Activated CD4-positive, alpha-beta T cell treated with anti-CD3 and anti-CD28 coated beads, Interleukin-2, Interleukin-4, amounts not matched to agents 100 ng/mL and 50 ng/mL, durations not matched to agents 16 hours and 8 hours (primary cell): ENCODE data around the gene FNBP1L.
A peak's percentile ranks its signal among the peaks of the same experiment; 100 is the strongest.

Source experiments
- DNase-seq: peaks from one replicate; pipeline ENCODE4 v3.0.0-alpha.2; 2020; ENCODE audit warnings: low spot score

Gene FNBP1L

DNA sequence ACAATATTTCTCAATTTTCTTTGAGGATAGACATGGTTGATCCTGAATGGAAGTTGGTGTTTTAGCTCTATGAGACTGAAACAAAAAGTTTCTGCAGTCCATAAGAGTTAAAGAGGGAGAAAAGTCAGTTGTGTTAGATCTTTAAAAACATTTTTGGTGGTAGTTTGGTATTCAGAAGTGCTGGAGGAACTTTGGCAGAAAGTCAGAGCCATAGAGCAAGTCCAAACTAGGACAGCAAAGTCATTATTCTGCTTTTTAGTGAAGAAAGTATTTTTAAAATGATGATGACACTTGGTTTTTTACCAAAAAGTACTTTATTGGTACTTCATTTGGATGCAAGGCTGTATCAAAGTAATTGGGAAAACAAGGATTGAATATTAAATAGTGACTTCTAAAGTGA lies 41.8 kb downstream of the FNBP1L start:
- no peak for DNase-seq

DNA sequence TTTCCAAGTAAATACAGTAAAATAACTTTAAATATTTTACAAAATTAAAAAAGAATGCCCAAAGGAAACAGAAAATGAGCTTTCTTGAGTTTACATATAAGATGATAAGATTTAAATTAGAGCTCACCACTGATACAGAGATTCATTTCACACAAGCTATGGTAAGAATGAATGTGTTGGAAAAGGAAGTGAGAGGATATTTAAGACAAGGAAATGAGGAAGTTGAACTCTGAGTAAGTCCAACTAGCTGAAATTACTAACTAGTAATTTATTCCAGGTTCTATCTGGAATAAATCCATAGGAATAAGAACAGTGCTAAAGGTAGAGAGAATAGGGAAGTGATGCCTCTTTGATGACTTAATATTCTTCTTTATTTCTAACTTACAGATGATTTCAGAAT lies 42.4 kb downstream of the FNBP1L start:
- DNase-seq, result no peak

DNA sequence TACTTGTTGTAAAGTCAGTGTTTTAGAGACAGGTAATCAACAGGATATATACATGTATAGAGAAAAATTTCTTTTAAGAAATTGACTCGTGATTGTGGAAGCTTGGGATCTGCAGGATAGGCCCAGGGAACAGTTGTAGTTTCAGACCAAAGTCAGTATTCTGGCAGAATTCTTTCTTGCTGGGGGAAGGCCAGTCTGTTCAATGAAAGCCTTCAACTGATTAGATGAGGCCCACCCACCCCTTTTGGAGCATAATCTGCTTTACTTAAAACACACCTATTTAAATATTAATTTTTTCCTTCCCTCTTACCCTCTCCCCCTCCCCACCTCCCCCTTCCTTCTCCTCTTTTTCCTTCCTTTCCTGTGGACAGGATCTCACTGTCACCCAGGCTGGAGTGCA lies 48.0 kb downstream of the FNBP1L start:
- no peak for DNase-seq

DNA sequence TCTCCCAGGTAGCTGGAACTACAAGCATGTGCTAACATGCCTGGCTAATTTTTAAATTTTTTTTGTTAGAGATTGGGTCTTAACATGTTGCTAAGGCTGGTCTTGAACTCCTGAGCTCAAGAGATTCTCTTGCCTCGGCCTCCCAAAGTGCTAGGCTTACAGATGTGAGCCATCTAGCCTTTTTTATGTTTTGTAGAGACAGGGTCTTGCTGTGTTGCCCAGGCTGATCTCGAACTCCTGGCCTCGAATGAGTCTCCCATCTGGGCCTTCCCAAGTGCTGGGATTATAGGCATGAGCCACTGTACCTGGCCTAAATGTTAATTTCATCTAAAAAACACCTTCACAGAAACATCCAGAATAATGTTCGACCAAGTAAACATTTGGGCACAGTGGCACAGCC lies 48.6 kb downstream of the FNBP1L start:
- DNase-seq, result no peak

DNA sequence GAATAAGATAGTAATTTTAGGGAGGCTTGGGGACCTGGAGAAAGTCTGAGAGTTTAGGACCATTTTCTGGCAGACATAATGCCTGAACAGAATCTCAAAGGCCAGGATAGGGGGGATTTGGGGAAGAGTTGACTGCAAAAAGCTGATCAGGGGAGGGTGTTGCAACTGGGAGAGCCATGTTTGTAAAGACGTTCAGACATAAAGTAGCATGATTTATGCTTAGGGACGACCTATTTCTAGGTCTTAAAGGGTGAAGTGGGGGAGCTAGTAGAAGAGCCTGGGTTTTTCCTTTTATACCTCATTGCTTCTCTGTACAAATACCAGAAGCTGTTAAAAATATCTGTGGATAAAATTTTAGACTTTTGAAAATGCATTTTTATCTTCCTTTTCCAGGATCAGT lies 51.2 kb downstream of the FNBP1L start:
- DNase-seq, result no peak

DNA sequence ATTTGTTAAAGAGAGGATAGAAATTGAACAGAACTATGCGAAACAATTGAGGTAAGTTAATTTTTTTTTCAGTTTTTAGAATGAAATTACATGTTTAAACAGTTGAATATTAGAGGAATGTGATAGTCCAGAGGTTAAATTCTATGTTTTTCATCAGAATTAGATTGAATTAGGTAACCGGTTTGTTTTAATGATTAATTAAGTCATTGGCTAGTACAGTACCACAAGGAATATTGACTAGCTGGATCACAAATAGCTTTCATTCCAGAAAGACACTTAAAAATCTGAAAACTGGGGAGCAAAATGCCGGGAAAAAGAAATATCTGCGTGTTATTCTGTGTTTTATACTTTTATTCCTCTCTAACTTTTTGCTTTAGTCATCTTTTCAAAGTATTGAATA lies 51.6 kb downstream of the FNBP1L start:
- DNase-seq, result no peak

DNA sequence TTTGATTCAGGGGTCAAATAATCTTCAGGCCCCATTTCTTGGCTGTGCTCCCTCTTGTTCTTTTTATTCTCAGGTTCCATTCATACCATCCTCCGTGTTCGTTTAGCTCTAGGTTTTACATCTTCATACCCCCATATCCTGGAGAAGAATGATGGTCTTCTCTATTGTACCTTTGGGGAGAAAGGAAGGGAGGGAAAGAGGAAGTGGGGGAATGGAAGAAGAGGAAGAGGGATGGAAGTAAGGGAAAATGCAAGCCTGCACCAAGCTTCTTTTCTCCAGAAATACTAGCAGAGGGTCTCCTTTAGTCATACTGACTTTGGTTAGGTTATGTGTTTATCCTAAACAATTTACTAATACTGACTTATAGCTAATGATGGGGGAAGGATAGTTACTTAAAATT lies 52.4 kb downstream of the FNBP1L start:
- no peak for DNase-seq

DNA sequence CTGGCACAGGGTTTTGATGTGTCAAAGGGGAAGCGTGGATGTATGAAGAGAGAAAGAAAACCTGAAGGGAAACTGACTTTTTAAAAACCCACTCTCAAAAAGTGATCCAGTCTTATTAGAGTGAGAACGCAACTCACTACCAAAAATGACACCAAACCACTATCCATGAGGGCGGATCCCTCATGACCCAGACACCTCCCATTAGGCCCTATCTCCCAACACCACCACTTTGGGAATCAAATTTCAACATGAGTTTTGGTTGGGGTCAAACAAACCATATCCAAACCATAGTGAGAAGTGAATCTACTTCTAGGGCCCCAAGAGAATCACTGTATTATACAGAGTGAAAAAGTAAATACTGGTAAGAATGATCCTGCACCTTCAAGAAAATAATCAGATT lies 53.5 kb downstream of the FNBP1L start:
- no peak for DNase-seq

DNA sequence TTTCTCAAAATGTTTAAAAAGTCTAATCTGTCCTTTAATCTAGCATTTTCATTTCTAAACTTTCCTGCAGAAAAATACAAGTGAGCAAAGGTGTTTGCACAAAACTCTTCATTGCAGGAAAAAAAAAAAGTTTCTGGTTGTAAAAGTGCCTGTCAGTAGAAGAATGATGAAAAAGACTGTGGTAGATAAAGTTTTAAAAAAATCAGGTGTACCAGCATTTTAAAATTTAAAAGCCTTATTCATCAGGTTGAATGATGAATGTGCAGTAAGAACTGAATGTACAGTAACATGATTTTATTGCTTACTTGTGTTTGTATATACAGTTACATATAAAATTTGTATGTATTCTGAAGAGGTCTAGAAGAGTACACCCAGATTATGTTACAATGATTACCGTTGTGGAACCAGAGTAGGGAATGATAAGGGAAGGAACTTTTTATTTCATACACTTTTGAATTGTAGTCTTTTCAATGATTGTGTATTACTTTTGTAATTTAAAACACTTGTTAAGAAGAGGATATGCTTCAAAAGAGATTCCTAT lies 54.0 kb downstream of the FNBP1L start:
- no peak for DNase-seq

DNA sequence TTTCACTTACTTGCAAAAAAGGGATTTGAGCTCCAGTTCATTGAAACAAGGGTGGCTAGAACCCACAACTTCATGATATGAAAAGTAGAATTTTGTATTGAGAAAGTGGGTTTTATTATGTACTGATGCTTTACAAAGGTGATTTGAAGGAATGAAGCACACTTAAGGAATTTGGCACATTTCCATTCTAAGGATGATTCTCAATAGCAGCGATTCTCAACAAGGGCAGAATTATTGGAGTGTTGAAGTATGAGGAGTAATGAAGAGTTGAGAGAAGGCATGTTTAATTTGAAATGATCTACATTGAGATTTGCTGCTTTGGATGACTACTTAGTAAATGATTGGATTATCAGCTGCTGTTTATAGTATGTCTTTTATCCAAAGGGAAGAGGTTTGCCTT lies 54.7 kb downstream of the FNBP1L start:
- no peak for DNase-seq

DNA sequence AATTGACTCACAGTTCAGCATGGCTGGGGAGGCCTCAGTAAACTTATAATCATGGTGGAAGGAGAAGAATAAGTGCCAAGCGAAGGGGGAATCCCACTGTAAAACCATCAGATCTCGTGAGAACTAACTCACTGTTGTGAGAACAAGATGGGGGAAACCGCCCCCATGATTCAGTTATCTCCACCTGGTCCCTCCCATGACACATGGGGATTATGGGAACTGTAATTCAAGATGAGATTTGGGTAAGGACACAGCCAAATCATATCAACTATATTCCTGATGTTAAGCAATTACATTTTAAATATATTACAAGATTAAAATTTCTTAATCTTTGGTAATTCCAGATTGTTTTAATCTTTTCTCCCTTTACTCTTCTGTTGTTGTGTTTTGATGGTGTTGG lies 55.2 kb downstream of the FNBP1L start:
- no peak for DNase-seq

DNA sequence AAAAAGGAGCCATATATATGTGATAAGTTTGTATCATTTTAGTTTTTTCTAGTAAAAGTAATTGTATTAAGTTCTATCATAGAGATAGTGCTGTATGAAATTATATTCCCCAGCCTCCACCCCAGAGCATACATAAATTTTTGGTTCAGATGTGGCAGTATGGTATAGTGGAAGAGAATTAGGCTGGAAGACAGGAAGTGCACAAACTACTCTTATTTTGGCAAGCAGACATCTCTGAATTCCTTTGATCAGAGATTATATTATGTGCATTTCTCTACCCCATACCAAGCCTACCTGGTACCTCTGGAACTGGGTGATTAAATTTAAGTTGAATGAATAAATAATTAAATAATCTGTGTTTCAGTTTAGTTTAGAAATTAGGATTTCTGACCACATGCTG lies 55.9 kb downstream of the FNBP1L start:
- no peak for DNase-seq

DNA sequence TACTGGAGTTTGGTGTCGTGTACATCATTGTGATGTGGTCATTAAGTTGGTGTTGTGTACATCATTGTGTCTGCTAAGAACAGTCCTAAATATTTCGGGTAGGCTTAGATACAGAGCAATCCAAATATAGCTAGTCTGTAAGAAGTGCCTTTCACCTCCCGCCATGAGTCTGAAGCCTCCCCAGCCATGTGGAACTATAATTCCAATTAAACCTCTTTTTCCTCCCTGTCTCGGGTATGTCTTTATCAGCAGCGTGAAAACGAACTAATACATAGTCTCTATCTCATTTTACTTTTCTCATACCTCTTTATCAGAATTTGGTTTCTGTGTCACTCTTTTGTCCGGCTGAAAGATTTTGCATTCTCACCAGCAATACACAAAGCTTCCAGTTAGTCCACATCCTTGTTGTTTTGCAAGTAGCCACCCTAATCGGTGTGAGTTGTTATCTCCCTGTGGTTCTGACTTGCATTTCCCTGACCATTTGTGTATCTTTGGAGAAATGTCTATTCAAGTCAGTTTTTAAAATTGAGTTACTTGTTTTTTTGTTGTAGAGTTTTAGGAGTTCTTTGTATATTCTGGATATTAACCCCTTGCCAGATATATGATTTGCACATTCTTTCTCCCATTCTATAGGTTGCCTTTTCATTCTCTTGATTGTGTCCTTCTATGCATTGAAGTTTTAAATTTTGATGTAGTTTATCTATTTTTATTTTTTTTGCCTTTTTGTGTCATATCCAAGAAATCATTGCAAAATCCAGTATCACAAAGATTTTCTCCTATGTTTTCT lies 56.5 kb downstream of the FNBP1L start:
- DNase-seq, result no peak

DNA sequence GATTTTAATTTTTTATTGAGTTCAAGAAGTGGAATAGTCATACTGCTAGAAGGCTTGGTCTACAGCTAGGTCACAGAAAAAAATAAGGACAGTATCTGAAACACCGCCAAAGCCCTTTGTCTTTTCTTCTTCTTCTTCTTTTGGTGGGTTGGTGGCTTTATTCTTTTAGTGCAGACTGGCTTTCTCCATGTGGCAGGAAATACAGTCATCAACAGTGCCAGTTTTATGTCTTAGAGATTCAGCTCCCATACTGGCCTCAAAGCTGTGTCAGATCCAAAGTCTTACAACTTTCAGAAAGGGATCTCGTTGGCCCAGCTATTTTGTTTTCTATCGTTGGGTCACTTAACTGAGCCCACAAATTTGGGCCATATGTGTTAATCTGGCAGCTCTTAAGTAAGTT lies 58.2 kb downstream of the FNBP1L start:
- DNase-seq, result no peak

DNA sequence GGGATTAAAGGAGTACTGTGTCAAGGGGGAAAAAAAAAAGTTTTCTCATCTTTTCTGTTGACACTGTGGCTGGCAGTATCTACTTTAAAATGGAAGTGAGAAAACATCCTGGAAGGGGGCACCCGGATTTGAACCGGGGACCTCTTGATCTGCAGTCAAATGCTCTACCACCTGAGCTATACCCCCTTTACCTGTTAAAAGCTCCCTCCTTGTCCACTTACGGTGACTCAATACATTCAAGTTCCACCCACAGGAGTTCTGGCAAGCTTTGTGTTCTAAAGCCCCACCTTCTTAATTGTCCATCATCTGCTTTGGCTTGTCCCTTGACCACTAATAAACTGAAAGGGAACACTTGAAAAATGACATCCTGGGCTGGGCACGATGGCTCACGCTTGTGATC lies 68.2 kb downstream of the FNBP1L start:
- peak; percentile 10 for DNase-seq

DNA sequence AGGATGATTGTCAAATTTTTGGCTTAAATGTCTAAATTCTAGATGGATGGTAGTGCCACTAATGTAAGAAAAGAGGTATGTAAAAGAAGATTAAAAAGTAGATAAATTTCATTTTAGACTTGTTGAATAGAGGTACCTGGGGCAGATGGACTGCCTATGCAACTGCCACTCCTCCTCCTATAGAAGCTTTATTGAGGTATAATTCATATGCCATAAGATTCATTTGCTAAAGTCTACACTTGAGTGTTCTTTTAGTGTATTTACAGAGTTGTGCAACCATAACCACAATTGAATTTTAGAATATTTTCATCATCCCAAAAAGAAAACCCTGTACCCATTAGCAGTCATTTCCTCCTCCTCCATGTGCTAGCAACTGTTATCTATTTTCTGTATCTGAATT lies 70.6 kb downstream of the FNBP1L start:
- DNase-seq, result no peak

DNA sequence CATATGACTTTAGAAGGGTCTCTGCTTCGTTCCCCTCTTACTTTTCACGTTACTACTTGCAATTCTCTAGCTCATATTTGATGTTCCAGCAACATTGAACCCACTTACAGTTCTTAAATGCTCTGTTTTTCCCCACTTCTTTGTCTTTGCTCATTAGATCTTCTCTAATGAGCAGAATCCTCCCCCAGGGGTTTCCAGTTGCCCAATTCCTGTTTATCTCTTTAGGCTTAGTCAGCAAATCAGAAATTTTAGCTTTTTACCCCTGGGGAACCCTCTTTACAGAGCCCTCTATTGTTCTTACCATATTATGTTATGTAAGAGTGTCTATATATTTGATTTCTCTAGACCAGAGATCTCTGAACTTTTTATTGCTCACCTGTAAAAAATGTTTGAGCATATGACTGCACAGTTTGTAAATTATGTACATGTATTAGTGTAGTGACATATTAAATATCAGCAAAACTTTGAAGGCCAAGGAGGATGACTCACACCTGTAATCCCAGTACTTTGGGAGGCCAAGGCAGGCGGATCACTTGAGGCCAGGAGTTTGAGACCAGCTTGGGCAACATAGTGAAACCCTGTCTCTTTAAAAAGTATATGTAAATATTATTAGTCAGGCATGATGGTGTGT lies 71.4 kb downstream of the FNBP1L start:
- no peak for DNase-seq

DNA sequence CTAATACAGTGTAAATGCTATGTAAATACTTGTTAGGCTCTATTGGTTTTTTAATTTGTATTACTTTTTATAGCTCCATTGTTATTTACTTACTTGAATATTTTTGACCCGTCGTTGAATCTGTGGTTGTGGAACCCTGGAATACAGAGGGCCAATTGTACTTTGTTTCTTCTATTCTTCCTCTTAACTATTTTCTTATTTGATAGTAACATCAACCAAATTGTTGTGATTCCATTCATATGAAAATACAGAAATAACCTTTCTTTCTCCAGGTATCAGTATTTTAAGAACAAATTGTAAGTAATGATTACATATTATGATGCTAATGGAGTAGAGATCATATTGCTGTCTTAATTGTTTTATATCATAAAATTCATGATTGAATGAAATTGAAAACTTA lies 73.7 kb downstream of the FNBP1L start:
- DNase-seq, result no peak

DNA sequence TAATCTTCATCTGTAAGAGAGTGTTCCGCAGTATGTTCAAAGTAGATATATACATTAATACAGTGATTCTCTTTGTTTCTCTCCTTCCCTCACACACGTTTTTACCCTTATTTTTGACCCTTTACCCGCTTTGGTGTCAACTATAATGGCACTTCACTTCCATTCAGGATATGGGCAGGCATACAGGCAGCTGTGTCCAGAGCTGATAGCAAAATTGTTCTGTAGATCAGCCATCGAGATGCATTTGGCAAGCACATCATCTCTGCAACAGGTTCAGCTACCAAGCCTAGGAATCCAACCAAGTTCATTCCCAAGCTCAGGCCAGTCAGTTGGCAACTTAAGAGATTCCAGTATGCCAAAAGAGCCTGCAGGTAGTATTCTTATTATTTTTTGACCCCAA lies 74.8 kb downstream of the FNBP1L start:
- no peak for DNase-seq

DNA sequence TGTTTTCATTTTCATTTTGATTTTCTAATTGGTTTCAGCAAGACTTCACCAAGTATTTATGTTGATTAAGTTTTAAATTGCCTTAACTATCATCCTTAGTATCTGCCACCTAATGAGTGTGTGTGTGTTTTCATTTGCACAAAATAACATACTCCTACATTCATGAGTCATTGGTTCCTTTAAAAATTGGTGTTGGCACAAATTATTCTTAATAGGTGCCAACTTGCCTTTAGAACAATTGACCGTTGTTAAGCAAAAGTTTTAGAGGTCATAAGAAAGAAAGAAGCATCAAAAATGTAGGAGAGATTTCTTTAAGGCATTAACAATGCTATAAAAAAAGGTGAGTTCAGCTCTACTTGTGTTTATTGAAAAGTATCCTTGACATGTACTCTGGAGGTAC lies 77.5 kb downstream of the FNBP1L start:
- DNase-seq, result no peak

DNA sequence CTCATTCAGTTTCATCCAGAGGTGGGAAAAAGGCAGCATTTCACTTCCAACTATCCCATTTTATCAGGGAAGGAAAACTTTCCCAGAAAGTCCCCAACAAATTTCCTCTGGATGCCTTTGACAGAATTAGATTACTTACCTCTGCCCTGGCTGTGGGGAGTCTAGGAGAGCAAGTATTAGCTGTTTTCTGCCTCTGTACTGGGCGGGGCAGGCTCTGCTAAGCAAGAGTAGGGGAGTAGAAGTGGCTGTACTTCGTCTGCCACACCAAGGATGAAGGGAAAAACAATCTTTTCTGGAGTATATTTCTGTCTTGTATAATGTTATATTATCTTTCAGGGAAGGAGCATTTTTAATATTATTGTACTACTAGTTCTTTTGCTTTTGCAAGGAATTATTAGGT lies 78.5 kb downstream of the FNBP1L start:
- DNase-seq, result no peak

DNA sequence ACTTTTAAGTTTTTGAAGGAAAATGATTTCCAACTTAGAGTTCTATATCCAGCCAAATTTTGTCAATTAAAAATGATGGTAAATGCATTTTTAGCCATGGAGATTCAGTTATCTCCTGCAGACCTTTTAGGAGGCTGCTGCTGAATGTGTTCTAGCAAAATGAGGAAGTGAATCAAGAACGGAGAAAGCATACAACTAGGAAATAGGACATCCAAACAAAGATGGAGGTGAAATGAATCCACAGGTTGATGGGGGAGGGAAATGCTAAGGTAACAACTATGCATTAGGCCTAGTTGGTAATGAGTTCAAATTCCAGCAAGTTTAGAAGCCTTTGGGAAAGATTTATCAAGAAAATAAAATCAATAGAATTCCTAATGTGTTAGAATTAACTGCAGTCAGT lies 80.5 kb downstream of the FNBP1L start:
- no peak for DNase-seq

DNA sequence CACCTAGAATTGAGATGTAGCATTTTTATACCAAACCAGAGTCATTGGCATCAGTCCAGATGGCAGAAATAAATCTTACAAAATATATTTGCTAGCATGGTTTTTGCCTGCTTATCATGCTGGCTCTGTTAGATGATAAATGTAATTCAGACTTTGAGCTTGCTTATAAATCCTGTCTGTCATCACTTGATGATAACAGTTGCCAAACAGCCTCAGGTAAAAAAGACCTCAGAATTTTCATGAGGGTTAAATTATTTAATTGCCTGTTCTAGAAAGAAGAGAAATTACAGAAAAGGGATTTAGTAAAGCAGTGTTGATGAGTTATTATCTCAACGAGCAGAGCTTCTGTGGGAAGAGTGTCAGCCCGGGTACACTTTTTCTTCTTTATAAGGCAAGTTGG lies 83.3 kb downstream of the FNBP1L start:
- no peak for DNase-seq
